Measurements from ENCODE around the gene PKN3.

DNA sequence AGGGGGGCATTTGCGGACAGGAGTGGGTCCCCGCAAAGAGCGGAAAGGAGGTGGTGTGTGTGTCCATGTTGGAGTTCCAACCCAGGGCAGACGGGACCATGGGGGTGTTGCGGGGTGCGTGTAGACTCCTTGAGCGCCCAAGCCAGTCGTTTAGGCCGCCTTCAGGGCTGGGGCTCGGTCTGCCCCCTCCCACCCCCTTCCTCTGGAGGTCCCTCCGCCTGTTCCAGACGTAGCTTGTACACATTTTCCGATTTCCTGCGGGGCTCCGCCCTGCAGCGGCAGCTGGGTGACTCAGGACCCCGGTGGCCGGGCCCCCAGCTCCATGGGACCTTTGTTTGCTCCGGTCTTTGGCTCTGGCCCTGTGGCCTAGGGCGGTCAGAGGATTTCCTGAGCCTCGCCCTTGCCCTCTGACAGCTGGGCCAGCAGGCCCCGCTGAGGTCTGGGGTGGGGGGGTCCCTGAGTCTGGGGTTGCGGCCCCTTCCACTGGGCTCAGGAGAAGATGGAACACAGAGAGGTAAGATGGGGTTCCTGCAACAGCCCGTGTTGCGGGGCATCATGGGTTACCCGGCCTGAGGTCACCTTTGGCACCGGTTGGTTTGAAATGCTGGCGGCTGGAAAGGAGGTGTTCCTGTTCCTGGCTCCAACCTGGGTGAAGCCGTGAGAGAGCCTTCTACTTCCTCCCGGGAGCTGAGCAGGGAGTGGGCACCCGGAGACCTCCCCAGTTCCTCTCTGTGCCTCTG lies 1.5 kb downstream of the PKN3 start:
- TF ChIP-seq, protein P1, sequence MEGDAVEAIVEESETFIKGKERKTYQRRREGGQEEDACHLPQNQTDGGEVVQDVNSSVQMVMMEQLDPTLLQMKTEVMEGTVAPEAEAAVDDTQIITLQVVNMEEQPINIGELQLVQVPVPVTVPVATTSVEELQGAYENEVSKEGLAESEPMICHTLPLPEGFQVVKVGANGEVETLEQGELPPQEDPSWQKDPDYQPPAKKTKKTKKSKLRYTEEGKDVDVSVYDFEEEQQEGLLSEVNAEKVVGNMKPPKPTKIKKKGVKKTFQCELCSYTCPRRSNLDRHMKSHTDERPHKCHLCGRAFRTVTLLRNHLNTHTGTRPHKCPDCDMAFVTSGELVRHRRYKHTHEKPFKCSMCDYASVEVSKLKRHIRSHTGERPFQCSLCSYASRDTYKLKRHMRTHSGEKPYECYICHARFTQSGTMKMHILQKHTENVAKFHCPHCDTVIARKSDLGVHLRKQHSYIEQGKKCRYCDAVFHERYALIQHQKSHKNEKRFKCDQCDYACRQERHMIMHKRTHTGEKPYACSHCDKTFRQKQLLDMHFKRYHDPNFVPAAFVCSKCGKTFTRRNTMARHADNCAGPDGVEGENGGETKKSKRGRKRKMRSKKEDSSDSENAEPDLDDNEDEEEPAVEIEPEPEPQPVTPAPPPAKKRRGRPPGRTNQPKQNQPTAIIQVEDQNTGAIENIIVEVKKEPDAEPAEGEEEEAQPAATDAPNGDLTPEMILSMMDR (IDR thresholded peaks at IDR 0.05; ENCODE audit: low read depth, low read length, missing input control) = no peak
- TF ChIP-seq, protein P2, sequence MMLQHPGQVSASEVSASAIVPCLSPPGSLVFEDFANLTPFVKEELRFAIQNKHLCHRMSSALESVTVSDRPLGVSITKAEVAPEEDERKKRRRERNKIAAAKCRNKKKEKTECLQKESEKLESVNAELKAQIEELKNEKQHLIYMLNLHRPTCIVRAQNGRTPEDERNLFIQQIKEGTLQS (IDR thresholded peaks at IDR 0.05) = no peak
- TF ChIP-seq, protein P3, sequence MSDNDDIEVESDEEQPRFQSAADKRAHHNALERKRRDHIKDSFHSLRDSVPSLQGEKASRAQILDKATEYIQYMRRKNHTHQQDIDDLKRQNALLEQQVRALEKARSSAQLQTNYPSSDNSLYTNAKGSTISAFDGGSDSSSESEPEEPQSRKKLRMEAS (IDR thresholded peaks at IDR 0.05) = no peak
- TF ChIP-seq YY1 (IDR thresholded peaks at IDR 0.05) (no peak), EGR1 (IDR thresholded peaks at IDR 0.05; ENCODE audit: low read depth in 2 of 2) (no peak), RAD21 (IDR thresholded peaks at IDR 0.05) (no peak), GABPA (IDR thresholded peaks at IDR 0.05 in 1 of 2, conservative IDR thresholded peaks at IDR 0.05 in 1 of 2) (no peak), TAF1 (conservative IDR thresholded peaks at IDR 0.05) (no peak), NR2F2 (IDR thresholded peaks at IDR 0.05) (peak; percentile 38), FOXA1 (IDR thresholded peaks at IDR 0.05) (no peak), JUND (IDR thresholded peaks at IDR 0.05) (no peak), RXRA (IDR thresholded peaks at IDR 0.05) (no peak)
- TF ChIP-seq, protein P4, sequence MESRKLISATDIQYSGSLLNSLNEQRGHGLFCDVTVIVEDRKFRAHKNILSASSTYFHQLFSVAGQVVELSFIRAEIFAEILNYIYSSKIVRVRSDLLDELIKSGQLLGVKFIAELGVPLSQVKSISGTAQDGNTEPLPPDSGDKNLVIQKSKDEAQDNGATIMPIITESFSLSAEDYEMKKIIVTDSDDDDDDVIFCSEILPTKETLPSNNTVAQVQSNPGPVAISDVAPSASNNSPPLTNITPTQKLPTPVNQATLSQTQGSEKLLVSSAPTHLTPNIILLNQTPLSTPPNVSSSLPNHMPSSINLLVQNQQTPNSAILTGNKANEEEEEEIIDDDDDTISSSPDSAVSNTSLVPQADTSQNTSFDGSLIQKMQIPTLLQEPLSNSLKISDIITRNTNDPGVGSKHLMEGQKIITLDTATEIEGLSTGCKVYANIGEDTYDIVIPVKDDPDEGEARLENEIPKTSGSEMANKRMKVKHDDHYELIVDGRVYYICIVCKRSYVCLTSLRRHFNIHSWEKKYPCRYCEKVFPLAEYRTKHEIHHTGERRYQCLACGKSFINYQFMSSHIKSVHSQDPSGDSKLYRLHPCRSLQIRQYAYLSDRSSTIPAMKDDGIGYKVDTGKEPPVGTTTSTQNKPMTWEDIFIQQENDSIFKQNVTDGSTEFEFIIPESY (IDR thresholded peaks at IDR 0.05) = no peak

All from liver (tissue), 3 donors.